HepG2 (cell line): ENCODE data around the gene PSMD1. TPM values are rescaled to one million over a fixed set of nuclear protein-coding genes. Genes with fewer than 3 reads are reported as not detected.

ENCODE experiments used
- ATAC-seq: fragments of 200-7000 bp; cut with Tn5 transposase; 3 replicates; pipeline ENCODE4 v1.9.1; 2020; ENCODE audit warnings: mild to moderate bottlenecking, moderate library complexity
- BruUV-seq: library from RNA; stranded (reverse); fragments of 400-500 nt; replicated peaks from 2 replicates; lab custom pipeline; 2021; lab: Mats Ljungman, UMichigan
- CTCF ChIA-PET: fragments of 300-600 bp; formaldehyde crosslinking; extraction: SDS; loops from one replicate; lab custom pipeline; 2021; ENCODE audit warnings: low total read pairs, inconsistent platforms, low intra/inter-chr PET ratio; lab: Yijun Ruan, JAX
- POLR2A ChIA-PET: fragments of 350-600 bp; sonication (Branson Sonifier 250); formaldehyde crosslinking; loops from one replicate; lab custom pipeline; 2020; ENCODE audit warnings: antibody characterized with exemption, inconsistent platforms; lab: Yijun Ruan, JAX
- DNase-seq: peaks from one replicate; pipeline ENCODE4 v3.0.0-alpha.2; 2015; ENCODE audit warnings: low spot score
- FAIRE-seq: peaks from 3 replicates; lab custom pipeline; 2011; peaks lifted over from hg19 to GRCh38; lab: Jason Lieb, UNC
- H2AFZ ChIP-seq: one replicate; pipeline ENCODE4 v1.6.1; 2011; ENCODE audit warnings: low read length, inconsistent platforms
- H3K27ac ChIP-seq: fragments of 300-600 bp; 3 replicates; pipeline ENCODE4 v1.8.0; 2011; ENCODE audit warnings: mixed run types, mild to moderate bottlenecking, mixed read lengths, low read length, inconsistent platforms; ENCODE audit not compliant: insufficient read depth; ENCODE audit errors: extremely low read length
- H3K27me3 ChIP-seq, 2 experiments: fragments of 200-600 bp in 1 of 2; 2 replicates in 1 of 2; 3 replicates in 1 of 2; pipeline versions ENCODE4 v1.6.0 to v1.8.0; 2011; ENCODE audit warnings: low read length in 2 of 2, mild to moderate bottlenecking in 2 of 2, moderate library complexity in 2 of 2, inconsistent platforms in 1 of 2; ENCODE audit not compliant: insufficient read depth in 2 of 2, control insufficient read depth in 1 of 2
- H3K36me3 ChIP-seq, 2 experiments: fragments of 200-600 bp in 1 of 2; replicated peaks in 1 of 2; 2 replicates in 1 of 2; 3 replicates in 1 of 2; pipeline versions ENCODE4 v1.5.1 to v1.8.0; 2011; ENCODE audit warnings: low read length in 2 of 2, inconsistent platforms in 1 of 2; ENCODE audit not compliant: insufficient read depth in 2 of 2, control insufficient read depth in 1 of 2
- H3K4me1 ChIP-seq: 2 replicates; pipeline ENCODE4 v1.5.1; 2012; ENCODE audit warnings: low read length, inconsistent platforms; ENCODE audit not compliant: insufficient read depth
- H3K4me2 ChIP-seq: 2 replicates; pipeline ENCODE4 v1.6.0; 2011; ENCODE audit warnings: low read depth, low read length, inconsistent platforms
- H3K4me3 ChIP-seq, 3 experiments: fragments of 200-600 bp in 1 of 3; sonication (generic), shearing (Covaris generic) in 1 of 3; replicated peaks in 1 of 3; 2 replicates each; pipeline ENCODE4 v1.5.1; 2011 to 2016; ENCODE audit warnings: low read length in 3 of 3, inconsistent platforms in 2 of 3, low read depth in 2 of 3, mild to moderate bottlenecking in 2 of 3, control low read depth in 1 of 3, mixed read lengths in 1 of 3; ENCODE audit not compliant: insufficient read depth in 1 of 3
- H3K79me2 ChIP-seq: one replicate; pipeline ENCODE4 v1.6.1; 2011; ENCODE audit warnings: low read length, inconsistent platforms; ENCODE audit not compliant: insufficient read depth
- H3K9ac ChIP-seq: 2 replicates; pipeline ENCODE4 v1.6.0; 2011; ENCODE audit warnings: mild to moderate bottlenecking, low read depth, low read length, inconsistent platforms; ENCODE audit not compliant: insufficient read depth
- H3K9me3 ChIP-seq: 2 replicates; pipeline ENCODE4 v1.5.1; 2012; ENCODE audit warnings: mild to moderate bottlenecking, low read length
- H4K20me1 ChIP-seq: 2 replicates; pipeline ENCODE4 v1.6.0; 2011; ENCODE audit warnings: inconsistent platforms, mild to moderate bottlenecking, low read length, moderate library complexity; ENCODE audit not compliant: insufficient read depth
- BCL6 ChIP-seq: IDR thresholded peaks from 2 replicates; pipeline ENCODE4 v1.6.1; 2016; ENCODE audit warnings: missing genetic modification reagents, missing compliant biosample characterization
- GPBP1L1 ChIP-seq: sonication (generic); formaldehyde crosslinking; IDR thresholded peaks from 2 replicates; pipeline ENCODE4 v1.5.0; 2020; ENCODE audit warnings: mild to moderate bottlenecking, missing genetic modification reagents
- HNRNPUL1 ChIP-seq: fragments of 200-400 bp; formaldehyde crosslinking; IDR thresholded peaks from 2 replicates; pipeline ENCODE4 v1.6.1; 2017; ENCODE audit warnings: low read depth, mild to moderate bottlenecking, low read length, moderate library complexity
- KDM3A ChIP-seq: IDR thresholded peaks from 2 replicates; pipeline ENCODE4 v1.6.1; 2018; ENCODE audit warnings: low read depth, missing compliant biosample characterization
- MAFF ChIP-seq: IDR thresholded peaks from 2 replicates; pipeline ENCODE4 v1.6.1; 2011; ENCODE audit warnings: low read depth, low read length, improper control_type of control experiment
- MAFK ChIP-seq, 2 experiments: IDR thresholded peaks in 1 of 2; conservative IDR thresholded peaks in 1 of 2; 2 replicates each; pipeline ENCODE4 v1.6.1; 2011; ENCODE audit warnings: improper control_type of control experiment in 2 of 2, low read length in 2 of 2
- MLLT10 ChIP-seq: sonication (generic); formaldehyde crosslinking; IDR thresholded peaks from 2 replicates; pipeline ENCODE4 v1.4.0; 2020; ENCODE audit warnings: missing genetic modification reagents
- NFE2 ChIP-seq: sonication (generic); formaldehyde crosslinking; IDR thresholded peaks from 2 replicates; pipeline ENCODE4 v1.4.0; 2020; ENCODE audit warnings: missing genetic modification reagents
- NFE2L2 ChIP-seq: fragments of 150-350 bp; IDR thresholded peaks from 2 replicates; pipeline ENCODE4 v1.6.1; 2014; ENCODE audit warnings: low read length
- RELA ChIP-seq: sonication (generic); formaldehyde crosslinking; IDR thresholded peaks from 2 replicates; pipeline ENCODE4 v1.4.0; 2020; ENCODE audit warnings: missing genetic modification reagents
- RFX3 ChIP-seq: IDR thresholded peaks from 2 replicates; pipeline ENCODE4 v1.6.1; 2016; ENCODE audit warnings: missing biosample characterization, missing genetic modification reagents
- TEF ChIP-seq: sonication (generic); formaldehyde crosslinking; IDR thresholded peaks from 2 replicates; pipeline ENCODE4 v1.5.0; 2020; ENCODE audit warnings: missing genetic modification reagents
- THRA ChIP-seq: sonication (generic); formaldehyde crosslinking; IDR thresholded peaks from 2 replicates; pipeline ENCODE4 v1.4.0; 2020; ENCODE audit warnings: missing genetic modification reagents, borderline replicate concordance
- ZNF124 ChIP-seq: sonication (generic); formaldehyde crosslinking; IDR thresholded peaks from 2 replicates; pipeline ENCODE4 v1.4.0; 2020; ENCODE audit warnings: missing genetic modification reagents
- ZNF230 ChIP-seq: sonication (generic); formaldehyde crosslinking; IDR thresholded peaks from 2 replicates; pipeline ENCODE4 v1.4.0; 2020; ENCODE audit warnings: mild to moderate bottlenecking, missing genetic modification reagents
- ZNF891 ChIP-seq: sonication (generic); formaldehyde crosslinking; IDR thresholded peaks from 2 replicates; pipeline ENCODE4 v1.5.0; 2020; ENCODE audit warnings: mild to moderate bottlenecking, missing genetic modification reagents
- ZSCAN20 ChIP-seq: sonication (generic); formaldehyde crosslinking; IDR thresholded peaks from 2 replicates; pipeline ENCODE4 v1.4.0; 2020; ENCODE audit warnings: missing genetic modification reagents, mild to moderate bottlenecking, borderline replicate concordance
- WGBS: methylation state at CpG from one replicate; pipeline ENCODE4 v1.1.6; 2017; ENCODE audit warnings: low lambda C conversion rate; 5-methylcytosine and 5-hydroxymethylcytosine counted together
- in situ Hi-C: cut with HindIII; loops from 2 replicates; pipeline ENCODE4 v1.10.0; 2017; ENCODE audit warnings: low pct_unique_long_range_greater_than_20kb; ENCODE audit not compliant: extremely low pct_ligation_motif_present
- intact Hi-C: fragments of 100-400 bp; cut with micrococcal nuclease; formaldehyde crosslinking; loops from one replicate; pipeline ENCODE4 v1.10.0; 2022; ENCODE audit not compliant: unreplicated experiment
- polyA plus RNA-seq, 8 experiments: library from polyadenylated mRNA; depleted of rRNA in 3 of 8; stranded (reverse) in 7 of 8; unstranded in 1 of 8; fragments of >200 nt; fragmentation: Illumina TruSeq in 4 of 8; extraction: Trizol in 4 of 8; gene quantifications; 2 replicates each; pipeline versions ENCODE4 v1.2.1 to v1.2.3, GENCODE V29; 2011 to 2016; ENCODE audit warnings: low read depth in 4 of 8, missing spikeins in 1 of 8, mixed read lengths in 1 of 8; ENCODE audit not compliant: insufficient read depth in 1 of 8
- total RNA-seq, 5 experiments: library from RNA; depleted of rRNA; stranded (reverse); fragments of >200 nt; fragmentation: Illumina TruSeq; extraction: Trizol; gene quantifications; 2 replicates each; pipeline ENCODE4 v1.2.3, GENCODE V29; 2016; ENCODE audit warnings: low read depth in 1 of 5

PSMD1 gene
- total and polyA plus RNA-seq, 2 of the 13 experiments (the other 11 are each of a cell fraction or from before 2014, with no cell fraction given) = 136 to 191 TPM

- TF ChIP-seq ZSCAN20 (CRISPR knock-in tag) (no peak), THRA (CRISPR knock-in tag) (no peak), ZNF124 (no peak), GPBP1L1 (CRISPR knock-in tag) (no peak), KDM3A (no peak), ZNF891 (no peak), TEF (CRISPR knock-in tag) (no peak)
Observed at GRCh38 chr2:231128541-231128940, 71.9 kb downstream of the PSMD1 start (continued).

- no peak overlapping the region for H3K4me3 ChIP-seq
- H3K79me2 ChIP-seq = peaks cover 2% of the 10 kb centered on the region
- no peak for ATAC-seq
- peaks cover 0 to 2% of the 10 kb centered on the region in 2 experiments; a peak in 1 of 5 replicates for H3K36me3 ChIP-seq
- no peak overlapping the region for H3K4me2 ChIP-seq
- H4K20me1 ChIP-seq = no peaks in the 10 kb centered on the region; the same call in 1 of the 2 replicates
- no peak overlapping the region for H2AFZ ChIP-seq
- in situ Hi-C loops = no loop called here
- peaks cover 12% of the 10 kb centered on the region for H3K4me1 ChIP-seq
- intact Hi-C loops = no loop called here
- no peak overlapping the region for H3K27ac ChIP-seq
- no peak for TF ChIP-seq RFX3
- no peak for TF ChIP-seq RELA (CRISPR knock-in tag)
- TF ChIP-seq MLLT10 (CRISPR knock-in tag) = no peak
- TF ChIP-seq NFE2L2 = peak; percentile 49
- no peak for TF ChIP-seq ZNF230 (CRISPR knock-in tag)
- TF ChIP-seq HNRNPUL1 = no peak
- TF ChIP-seq NFE2 = no peak
- TF ChIP-seq BCL6 (CRISPR knock-in tag) = no peak
- peak; percentile 49; the same call in 1 of the 2 replicates for TF ChIP-seq MAFF
- TF ChIP-seq MAFK (conservative IDR thresholded peaks at IDR 0.05 in 1 of 2, IDR thresholded peaks at IDR 0.05 in 1 of 2; ENCODE audit: low read length in 2 of 2) = peak; percentile 52 to 69; a peak in 3 of 4 replicates
- 96% methylated on average over 1 of the region's 1 CpG for WGBS
- H3K9ac ChIP-seq = no peak overlapping the region
- no peak for FAIRE-seq
- DNase-seq = no peak
- no TSS peak for BruUV-seq
- H3K27me3 ChIP-seq = no peaks in the 10 kb centered on the region
- POLR2A ChIA-PET = no interaction called here
- CTCF ChIA-PET = no interaction called here
- H3K9me3 ChIP-seq = no peaks in the 10 kb centered on the region
Observed at GRCh38 chr2:231129216-231129615, 72.5 kb downstream of the PSMD1 start.
